Cerebellar nuclear complex (tissue), 1 donor: Measurements from ENCODE around the gene MPO.

Experiments
- DNase-seq, 2 experiments: peaks; one replicate each; lab custom pipeline; 2025; lab: John Stamatoyannopoulos, UW

The MPO gene, protein sequence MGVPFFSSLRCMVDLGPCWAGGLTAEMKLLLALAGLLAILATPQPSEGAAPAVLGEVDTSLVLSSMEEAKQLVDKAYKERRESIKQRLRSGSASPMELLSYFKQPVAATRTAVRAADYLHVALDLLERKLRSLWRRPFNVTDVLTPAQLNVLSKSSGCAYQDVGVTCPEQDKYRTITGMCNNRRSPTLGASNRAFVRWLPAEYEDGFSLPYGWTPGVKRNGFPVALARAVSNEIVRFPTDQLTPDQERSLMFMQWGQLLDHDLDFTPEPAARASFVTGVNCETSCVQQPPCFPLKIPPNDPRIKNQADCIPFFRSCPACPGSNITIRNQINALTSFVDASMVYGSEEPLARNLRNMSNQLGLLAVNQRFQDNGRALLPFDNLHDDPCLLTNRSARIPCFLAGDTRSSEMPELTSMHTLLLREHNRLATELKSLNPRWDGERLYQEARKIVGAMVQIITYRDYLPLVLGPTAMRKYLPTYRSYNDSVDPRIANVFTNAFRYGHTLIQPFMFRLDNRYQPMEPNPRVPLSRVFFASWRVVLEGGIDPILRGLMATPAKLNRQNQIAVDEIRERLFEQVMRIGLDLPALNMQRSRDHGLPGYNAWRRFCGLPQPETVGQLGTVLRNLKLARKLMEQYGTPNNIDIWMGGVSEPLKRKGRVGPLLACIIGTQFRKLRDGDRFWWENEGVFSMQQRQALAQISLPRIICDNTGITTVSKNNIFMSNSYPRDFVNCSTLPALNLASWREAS

DNA sequence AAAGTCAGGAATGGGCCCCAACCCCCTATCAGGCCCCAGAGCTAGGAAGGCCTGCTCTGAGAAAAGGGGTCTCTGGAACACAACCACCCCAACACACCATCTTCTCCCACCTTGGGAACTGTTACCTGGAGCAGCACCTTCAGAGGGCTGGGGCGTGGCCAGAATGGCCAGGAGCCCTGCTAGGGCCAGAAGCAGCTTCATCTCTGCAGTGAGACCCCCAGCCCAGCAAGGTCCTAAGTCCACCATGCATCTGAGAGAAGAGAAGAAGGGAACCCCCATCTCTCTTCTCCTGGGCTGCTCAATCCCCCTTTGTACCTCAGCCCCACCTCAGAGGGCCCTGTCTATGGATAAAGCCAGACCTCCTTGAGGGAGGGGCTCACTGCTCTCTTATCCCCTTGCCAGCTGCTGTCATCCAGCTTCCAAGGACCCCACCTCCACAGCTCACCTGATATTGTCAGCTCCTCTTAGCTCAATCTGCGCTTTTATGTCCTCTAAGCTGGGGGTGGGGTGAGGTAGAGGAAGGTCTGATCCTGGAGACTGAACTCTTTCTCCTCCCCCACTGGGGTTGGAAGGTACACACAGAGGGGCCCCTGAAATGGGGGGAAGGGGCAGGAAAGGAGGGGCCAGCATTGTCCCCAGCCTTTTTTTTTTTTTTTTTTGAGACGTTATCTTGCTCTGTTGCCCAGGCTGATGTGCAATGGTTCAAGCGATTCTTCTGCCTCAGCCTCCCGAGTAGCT lies at the start of gene MPO:
MPO (minus strand) TSS at position 456 of the 738 bp plus-strand sequence; CDS start at position 279, 177 bp downstream.
- DNase-seq, result no peak

DNA sequence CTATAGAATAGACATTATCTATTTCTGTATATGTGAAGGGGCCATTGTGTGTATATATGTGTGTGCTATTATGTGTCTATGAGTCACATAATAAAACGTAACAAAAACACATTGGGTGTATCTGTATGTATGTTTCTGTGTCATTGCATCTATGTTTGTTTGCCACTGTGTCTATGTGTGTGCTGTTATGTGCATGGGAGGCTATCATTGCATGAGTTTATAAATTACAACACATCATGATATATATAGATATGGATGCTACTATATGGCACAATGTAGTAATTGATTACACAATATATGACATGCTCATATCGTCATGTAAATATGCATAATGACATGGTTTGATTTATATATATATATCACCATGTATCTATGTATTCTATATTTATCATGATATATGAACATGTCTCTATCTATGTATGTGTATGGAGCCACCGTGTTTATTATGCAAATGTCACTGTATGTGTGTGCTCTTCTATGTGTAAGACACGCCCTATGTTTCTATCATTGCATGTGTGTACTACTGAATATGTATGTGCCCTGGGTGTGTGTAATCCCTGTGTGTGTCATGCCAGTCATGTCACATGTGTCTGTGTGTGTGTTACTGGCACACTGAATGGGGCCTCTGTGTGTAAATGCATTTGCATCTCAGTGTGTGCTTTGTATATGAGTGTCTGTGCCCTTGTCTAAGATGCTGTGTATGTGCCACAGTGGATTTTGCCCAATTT lies 49.2 kb upstream of the MPO start:
- DNase-seq, result no peak

DNA sequence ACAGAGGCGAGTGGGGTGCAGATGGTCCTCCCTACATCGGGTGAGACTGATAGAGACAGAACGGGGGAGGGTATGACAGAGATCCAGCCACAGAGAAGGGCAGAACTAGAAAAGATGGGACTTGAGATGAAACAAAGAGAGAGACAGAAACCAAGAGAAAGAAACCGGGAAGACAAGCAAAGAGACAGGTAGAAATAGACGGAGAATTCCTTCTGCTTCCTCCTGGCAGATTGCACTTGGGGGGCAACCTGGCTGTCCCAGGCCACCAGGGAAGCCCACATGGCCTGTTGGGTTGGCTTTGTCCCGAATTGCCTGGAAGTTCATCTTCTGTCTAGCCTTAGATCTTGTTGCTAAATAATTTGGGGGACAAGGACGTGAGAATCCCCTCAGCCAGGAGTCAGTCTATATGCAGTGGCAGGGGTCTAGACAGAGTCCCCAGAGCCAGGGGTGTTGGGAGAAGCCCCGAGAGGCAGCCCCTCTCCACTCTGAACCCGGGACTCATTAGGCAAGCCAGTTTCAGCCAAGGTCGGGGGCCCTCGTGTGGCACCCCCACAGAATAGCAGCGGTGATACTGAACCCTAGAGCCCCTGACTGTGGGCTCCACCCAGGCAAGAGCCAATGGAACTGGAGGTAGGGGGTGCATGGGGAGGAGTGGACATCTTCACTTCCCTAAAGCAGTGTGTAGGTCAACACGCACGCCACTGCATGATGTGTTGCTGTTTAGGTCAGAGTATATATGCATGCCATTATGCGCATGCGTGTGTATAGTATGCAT lies 48.5 kb upstream of the MPO start:
- DNase-seq, result no peak

DNA sequence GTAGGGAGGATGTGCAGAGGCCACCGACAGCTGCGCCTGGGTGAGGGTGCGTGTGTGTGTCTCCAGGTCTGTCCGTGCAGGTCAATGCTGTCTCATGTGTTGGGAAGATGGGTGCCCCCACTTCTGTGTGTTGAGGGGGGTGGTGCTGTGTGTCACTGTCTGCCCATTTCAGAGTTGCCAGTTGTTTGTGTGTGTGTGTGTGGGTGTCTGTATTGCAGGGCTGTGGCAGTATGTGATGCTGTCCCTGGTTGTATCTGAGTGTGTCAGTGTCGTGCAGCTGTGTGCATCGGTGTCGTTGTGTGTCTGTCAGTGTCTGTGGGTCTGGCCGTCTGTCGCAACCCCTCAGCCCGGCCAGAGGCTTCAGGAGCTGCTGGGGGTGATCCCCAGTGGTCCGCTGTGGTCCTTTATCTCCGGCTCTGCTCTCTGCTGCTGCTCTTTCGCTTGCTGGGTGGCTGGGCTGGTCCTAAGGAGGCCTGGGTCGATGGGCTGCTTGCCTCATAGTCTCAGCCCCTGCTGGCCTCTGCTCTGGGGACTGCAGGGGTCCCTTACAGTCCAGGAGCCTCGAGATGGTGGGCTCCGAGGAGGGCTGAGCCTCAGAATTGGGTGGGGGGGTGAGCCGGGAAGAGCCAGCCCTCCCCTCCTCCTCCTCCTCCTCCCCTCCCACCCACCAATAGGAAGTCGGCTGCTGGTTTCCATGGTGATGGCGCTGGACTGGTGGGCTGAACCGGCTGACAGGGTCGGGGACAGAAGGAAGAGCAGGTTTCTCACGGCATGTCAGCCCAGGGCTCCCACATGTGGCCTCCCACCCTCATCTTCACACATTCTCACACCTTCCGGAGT lies 47.7 kb upstream of the MPO start, which contains the start of gene TSPOAP1:
TSPOAP1 (minus strand) TSS at position 601 of the 840 bp plus-strand sequence. CDS start 875 bp downstream, outside the sequence.
- DNase-seq, result peak in 1 of 2 experiments; percentile 33

DNA sequence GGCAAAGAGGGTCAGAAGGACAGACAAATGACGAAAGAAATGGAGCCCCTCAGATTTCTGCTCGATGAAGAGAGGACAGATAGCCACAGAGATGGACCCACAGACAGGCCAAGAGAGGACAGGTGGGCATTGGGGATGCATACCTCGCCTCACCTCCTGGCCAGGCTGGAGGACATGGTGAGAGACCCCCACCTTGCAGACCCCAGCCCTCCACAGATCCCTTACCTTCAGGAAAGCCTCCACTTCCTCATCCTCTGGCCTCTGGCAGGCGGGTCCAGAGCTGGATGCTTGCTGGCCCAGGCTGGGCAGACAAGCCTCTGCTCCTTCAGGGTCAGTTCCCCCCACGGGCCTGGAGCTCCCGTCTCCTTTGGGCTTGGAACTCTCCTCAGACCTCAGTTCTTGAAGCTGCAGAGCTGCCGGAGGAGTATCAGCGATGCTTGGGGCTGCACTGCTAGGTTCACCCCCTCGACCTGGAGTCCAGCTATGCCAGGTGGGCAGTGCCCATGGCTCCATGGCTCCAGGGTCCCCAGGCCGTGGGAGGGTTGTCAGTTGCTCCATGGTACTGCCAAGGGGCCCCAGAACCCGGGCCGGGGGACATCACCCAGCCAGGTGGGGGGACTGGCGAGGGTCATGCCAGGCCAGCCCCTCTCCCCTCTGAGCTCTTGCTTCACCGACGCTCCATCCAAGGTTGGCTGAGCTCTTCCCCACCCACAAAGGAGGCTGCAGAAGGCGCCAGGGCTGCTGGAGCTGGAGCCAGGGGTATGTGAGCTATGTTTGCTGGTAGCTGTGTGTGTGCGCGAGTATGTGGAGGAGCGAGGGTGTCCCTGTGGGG lies 46.8 kb upstream of the MPO start:
- DNase-seq, result no peak

DNA sequence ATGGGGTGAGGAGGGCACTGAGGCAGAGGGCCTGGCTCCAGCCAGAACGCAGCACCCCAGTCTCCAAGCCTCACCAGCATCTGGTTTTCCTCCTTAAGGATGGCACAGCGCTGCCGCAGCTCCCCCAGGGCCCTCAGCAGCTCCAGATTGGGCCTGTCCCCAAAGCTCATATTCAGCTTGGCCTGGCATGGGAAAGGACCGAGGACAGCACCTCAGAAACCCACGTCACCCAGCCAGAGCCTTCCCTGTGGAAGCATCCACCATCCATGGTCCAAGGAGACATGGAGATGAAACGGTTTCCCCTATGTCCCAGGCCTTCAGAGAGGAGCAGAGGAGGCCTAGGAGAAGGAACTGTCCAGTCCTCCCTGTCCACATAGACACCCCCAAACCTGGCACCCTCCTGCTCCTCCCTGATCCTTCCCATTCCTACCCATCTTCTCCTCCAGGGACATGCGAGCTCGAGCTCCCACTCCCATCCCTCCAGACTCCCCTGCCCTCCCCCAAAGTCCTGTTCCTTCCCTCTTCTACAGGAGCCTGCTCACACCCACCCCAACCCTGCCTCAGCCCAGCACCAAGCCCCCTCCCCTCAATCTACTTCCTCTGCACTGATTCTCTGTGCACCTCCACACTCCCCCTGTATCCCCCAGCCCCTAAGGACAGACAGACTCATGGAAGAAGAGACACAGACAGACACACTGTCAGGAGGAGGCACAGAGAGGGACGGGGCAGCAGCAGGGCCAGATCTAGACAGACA lies 46.1 kb upstream of the MPO start:
- no peak for DNase-seq

DNA sequence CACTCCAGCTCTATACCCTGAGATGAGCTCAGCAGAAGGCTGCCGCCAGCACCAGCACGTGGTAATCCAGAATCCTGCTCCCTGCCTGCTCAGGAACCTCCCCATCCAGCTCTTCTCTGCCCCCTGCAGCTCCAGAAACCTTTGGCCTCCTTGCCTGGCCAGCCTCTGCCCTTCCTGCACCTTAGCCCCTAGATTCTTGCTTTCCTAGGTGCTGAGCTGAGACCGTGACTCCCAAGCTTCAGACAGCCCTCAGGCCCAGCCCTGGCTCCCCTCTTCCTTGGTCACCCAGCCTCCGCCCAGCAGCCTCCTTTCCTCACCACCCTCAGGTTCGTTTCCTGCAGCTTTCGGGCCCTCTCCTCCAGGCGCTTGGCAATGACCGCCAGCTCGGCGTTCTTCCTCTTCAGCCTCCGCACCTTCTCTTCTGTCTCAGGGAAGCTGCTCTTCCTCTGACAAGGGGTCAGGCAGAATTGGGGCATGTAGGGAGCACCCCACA lies 45.3 kb upstream of the MPO start:
- no peak for DNase-seq

DNA sequence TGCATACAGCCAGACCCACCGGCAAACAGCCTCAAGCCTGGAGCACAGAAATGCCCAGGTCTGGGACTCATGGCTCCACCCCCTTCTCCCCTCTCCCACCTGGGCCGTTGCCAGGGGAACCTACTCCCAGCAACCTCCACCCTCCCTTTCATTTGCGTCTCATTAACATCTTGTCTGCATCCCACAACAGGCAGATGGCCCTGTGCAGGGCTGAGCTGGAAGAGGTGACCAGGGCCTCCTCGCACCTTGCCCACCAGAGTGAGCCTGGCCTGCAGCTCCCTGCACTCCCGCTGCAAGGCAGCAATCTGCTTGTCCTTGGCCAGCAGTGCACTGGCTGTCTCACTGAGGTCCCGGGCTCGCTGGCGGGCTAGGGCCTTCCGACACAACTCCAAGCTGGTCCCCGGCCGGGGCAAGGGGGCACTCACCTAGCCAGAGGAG lies 44.6 kb upstream of the MPO start:
- peak in 1 of 2 experiments; percentile 22 for DNase-seq

DNA sequence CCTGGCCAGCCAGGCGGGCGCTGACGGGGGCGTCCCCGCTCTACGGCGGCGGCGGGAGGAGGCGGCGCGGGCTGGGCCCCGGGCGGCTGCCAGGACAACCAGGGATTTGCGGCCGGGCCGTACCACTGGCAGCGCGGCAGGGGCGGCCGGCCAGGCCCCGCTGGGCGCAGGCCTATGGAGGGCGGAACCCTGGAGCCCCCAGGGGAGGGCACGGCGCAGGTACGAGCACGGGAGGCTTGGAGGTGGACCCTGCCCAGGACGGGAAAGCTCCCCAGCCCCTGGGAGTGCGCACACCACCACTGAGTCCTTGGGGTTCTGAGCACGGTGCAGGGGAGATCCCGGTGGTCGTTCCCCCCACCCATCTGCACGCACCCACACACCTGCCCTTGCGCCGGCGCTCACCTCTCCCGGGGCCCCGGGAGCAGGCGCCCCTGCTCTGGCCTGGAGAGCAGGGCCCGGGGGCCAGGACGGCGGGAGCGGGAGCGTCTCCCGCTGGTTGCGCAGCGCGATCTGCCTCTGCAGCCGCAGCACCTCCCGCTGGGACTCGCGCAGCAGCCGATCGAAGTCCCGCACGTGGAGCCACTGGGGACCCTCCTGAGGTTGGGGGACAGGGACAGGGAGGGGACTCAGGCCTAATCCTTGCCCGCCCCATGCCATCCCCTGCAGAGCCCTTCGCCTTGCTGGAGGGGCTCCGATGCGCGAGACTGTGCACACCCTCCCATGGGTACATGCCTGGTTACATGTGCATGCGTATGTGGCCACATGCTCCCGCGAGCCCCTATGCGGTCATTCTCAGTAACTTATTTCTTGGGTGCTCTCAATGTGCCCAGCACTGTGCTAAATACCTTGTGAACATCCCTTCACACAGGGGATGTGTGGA lies 43.9 kb upstream of the MPO start:
- no peak for DNase-seq

DNA sequence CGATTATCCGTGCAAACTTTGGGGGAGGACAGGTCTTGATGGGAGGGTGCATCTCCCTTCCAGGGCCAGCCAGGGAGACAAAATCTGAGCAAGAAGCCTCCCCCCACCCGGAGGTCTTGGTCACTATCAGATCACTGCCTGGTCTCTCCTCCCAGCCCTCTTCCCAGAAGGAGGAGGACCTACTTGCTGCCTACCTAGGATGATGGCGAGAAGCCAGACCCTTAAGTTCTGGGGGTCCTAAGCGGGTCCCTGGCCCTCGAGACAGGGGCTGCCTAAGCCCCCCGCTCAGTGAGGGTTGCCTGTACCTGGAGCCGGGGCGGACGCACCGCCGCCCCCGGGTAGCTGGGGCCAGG lies 43.3 kb upstream of the MPO start:
- DNase-seq, result no peak

DNA sequence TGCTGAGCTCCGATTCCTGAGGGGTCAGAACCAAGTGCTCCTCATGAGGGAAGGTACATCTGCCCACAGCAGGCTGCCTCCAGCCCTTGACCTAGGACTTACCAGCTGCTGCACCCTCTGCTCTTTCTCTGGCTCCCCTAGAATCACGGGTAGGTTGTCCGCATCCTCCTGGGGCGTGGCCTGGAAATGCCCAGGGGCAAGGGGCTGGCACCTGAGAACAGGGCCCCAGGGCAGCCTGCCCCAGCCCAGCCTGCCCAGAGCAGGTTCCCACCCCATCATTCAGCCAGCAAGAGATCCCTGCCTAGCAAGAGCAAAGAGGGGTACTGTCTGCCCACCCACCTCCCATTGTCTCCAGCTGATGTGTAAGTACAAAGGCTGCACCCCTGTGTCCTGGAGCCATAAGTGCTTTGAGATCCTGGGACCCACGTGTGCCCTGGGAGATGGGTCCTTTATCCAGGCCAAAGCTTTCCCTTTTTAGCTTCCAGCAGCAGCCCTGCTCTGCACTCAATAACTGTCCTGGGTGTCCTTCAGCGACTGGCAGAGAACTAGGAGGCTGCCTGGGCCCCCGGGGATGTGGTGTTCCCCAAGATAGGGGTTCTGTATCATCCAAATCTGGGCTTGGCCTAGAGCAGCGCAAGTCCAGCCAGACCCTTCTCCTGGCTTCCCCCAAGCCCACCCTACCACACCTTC lies 42.8 kb upstream of the MPO start:
- no peak for DNase-seq

DNA sequence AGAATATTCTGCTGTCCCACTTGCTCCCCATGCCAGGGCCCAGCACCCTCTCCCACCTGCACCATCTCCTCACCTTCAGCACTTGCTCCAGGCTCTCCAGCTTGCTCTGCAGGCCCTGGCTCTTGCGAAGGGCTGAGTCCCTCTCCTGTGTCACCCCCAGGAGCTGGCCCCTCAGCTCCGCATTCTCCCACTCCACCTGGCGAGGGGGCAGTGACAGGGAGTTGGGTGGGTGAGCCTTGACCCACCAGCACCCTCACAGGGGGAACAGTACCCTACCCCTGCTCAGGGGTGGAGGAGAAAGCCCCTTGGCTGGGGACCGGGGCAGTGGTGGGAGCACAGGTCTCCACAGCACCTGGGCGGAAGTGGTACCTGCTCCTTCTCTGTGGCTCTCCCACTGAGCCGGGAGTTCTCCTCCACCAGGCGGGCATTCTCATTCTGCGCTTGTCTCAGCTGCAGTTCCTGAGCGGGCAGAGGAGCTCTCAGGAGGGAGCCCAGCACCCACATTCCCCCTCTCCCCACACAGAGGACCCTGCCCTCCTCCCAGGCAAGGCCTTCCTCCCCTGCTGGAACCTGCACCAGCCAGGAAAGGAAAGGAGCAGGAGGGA lies 41.9 kb upstream of the MPO start:
- DNase-seq, result no peak

DNA sequence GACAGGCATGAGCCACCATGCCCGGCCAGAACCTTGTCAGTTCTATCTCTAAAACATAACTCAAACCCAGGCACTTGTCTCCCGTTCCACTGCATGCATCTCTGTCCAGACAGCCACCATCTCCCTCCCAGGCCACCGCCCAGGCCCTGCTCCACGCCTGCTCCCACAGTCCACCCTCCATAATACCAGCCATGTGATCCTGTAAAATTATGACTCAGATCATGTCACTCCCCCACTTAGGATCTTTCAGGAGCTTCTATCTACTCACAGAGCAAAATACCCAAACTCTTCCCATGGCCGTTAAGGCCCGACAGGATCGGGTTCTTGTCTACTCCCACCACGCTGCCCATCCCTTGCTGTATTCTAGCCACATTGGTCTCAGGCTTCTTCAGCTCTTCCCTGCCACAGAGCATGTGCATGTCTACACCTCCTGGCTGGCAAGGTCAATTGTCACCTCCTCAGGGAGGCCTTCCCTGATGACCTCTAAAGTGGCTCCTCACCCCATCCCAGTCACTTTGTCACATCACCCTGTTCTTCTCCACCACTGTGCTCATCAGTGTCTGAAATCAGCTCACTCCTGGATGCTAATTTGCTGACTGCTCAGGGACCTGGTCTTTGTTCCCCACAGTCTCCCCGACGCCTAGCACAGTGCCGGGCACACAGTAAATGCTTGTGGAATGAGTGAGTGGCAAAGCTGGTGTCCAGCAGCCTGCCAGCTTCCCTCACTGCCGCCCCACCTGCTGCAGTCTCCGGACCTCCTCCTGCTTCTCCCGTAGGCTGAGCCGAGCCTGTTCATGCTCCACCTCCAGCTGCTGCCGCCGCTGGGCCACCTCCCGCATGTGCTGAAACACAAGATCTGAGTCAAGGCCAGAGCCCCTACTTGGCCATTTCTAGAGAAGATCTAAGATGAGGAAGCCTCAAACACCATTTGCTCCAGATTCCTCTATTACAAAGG lies 41.1 kb upstream of the MPO start:
- no peak for DNase-seq

DNA sequence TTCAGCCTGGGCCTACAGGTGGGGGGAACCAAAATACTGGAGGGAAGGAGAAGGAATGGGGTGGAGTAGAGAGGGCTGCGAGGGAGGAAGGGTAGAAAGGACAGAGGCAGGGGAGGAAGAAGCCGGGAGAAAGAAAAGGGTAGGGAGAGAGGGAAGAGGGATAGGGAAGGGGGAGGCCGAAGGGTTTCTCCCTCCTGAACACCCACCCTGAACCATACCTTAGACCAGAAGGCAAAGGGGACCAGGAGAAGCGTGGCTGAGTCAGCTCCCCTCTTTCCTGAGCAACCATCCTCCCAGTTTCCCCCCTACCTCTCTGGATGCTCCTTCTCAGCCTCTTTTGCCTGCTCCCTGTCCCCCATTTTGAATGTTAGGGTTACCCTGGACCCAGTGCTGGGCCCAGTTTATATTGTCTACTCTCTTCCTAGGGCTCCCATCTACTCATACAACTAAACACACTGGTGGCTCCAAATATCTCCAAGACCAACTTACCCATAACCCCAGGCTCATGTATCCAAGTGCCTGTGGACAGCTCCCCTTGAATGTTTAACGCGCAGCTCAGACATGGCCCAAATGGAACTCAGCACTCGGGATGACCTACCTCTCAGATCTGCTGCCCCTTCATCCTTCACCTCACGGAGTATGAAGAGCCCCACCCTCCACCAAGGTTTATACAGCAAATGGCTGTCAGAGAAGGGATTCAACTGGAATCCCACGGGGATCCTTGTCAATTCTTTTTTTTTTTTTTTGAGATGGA lies 40.0 kb upstream of the MPO start:
- no peak for DNase-seq
